OCI-LY7 (cell line): ENCODE measurements around the gene SRP68.

Experiments used
- EZH2phosphoT487 ChIP-seq: fragments of 200-600 bp; sonication (generic); IDR thresholded peaks from 2 replicates; pipeline ENCODE4 v1.6.1; 2018; ENCODE audit warnings: low read depth, borderline replicate concordance, mild to moderate bottlenecking, mixed run types, antibody characterized with exemption, low read length, moderate library complexity, mixed read lengths
- TF ChIP-seq, protein P1 (sequence below): fragments of 200-600 bp; sonication (generic); conservative IDR thresholded peaks from 2 replicates; pipeline ENCODE4 v1.5.1; 2014; ENCODE audit warnings: mild to moderate bottlenecking, antibody characterized with exemption, low read length, moderate library complexity, mixed read lengths

DNA sequence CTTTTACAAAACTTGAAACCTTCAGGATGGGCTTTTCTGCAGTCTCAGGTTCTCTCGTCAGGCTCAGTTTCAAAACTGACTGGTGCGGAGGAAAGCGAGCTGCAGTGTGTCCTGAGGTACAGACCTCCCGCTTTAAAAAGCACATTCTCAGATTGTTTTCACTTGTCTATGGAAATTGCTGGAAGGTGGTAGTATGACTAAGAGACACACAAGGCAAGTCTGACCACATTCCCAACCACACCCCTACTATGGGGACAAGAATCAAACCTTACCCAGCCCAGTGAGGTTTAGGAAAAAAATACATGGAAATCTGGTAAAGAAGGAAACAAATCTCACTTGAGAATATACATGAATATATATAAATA, 18.2 kb downstream of the SRP68 start:
- TF ChIP-seq, protein P1, sequence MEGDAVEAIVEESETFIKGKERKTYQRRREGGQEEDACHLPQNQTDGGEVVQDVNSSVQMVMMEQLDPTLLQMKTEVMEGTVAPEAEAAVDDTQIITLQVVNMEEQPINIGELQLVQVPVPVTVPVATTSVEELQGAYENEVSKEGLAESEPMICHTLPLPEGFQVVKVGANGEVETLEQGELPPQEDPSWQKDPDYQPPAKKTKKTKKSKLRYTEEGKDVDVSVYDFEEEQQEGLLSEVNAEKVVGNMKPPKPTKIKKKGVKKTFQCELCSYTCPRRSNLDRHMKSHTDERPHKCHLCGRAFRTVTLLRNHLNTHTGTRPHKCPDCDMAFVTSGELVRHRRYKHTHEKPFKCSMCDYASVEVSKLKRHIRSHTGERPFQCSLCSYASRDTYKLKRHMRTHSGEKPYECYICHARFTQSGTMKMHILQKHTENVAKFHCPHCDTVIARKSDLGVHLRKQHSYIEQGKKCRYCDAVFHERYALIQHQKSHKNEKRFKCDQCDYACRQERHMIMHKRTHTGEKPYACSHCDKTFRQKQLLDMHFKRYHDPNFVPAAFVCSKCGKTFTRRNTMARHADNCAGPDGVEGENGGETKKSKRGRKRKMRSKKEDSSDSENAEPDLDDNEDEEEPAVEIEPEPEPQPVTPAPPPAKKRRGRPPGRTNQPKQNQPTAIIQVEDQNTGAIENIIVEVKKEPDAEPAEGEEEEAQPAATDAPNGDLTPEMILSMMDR = no peak
- TF ChIP-seq EZH2phosphoT487 = no peak
